Measurements from ENCODE around the gene FNDC3B.

DNA sequence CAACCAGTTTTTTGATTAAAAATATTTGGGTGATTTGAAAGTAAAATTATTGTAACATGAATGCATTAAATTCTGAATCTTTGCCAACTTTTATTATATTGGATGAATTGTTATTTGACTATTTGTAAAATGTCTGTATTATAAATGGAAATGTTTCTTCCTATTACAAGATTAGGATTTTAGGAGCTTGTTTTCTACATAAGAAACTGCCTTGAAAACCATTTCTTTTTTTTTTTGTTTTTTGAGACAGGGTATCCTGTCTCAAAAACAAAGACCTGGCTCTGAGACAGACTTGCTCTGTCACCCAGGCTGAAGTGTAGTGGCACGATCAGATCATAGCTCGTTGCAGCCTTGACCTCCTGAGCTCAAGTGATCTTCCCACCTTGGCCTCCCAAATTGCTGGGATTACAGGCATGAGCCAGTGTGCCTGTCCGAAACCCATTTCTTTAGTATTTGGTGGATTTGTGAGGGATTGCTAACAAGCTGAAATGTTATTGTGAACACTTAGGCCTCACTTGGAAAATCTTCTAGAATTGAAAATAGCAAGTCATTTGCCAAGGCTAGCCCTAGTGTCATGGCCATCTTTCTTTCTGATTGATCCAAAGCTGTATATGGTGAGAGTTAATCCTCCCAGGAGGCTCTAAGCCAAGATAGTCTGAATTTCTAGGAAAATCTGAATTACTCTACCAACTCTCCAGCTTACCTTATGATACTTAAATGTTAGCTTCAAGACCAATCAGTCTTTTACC lies 100.3 kb downstream of the FNDC3B start:
- TF ChIP-seq EP300 (IDR thresholded peaks at IDR 0.05), result no peak
- TF ChIP-seq, protein P1, sequence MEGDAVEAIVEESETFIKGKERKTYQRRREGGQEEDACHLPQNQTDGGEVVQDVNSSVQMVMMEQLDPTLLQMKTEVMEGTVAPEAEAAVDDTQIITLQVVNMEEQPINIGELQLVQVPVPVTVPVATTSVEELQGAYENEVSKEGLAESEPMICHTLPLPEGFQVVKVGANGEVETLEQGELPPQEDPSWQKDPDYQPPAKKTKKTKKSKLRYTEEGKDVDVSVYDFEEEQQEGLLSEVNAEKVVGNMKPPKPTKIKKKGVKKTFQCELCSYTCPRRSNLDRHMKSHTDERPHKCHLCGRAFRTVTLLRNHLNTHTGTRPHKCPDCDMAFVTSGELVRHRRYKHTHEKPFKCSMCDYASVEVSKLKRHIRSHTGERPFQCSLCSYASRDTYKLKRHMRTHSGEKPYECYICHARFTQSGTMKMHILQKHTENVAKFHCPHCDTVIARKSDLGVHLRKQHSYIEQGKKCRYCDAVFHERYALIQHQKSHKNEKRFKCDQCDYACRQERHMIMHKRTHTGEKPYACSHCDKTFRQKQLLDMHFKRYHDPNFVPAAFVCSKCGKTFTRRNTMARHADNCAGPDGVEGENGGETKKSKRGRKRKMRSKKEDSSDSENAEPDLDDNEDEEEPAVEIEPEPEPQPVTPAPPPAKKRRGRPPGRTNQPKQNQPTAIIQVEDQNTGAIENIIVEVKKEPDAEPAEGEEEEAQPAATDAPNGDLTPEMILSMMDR (IDR thresholded peaks at IDR 0.05), result no peak
